ENCODE results near the gene CCP110. TPM values are rescaled to one million over a fixed set of nuclear protein-coding genes. Genes with fewer than 3 reads are reported as not detected.

CCP110 gene
- total and polyA plus RNA-seq, 2 of the 13 experiments (the other 11 are each of a cell fraction or from before 2014, with no cell fraction given): 10.0 to 11.1 TPM

DNA sequence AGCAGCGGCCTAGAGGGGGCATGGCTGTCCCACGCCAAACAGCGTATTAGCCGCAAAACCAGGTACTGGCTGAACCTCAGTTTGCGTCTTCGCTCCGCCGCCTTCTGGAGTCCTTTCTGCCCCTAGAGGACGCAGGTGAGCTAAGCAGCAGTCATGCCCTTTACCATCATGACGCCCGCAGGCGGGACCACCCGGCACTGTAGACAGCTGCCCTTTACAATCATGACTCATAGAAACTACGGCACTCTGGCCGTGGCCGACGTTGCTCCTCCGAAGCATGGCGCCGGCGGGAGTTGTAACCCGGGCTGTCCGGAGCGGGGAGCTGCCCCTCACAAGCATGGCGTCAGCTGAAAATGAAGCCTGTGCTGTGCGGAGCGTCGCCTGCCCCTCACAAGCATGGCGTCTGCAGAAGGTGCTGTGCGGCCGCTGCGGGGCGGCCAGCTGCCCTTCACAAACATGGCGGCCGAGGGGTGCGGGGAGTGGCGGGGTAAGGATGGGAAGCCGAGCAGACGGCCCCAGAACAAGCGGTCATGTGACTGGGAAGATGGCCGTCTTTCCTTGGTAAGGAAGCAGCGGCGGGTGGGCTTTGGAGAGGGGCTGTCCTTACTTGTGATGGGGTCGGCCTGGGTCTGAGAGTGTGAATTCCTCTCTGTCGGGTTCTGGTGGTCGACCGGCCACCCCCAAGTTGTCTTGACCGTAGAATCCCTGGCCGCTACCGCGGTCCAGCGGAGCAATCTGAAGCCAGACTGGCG lies 31.6 kb downstream of the CCP110 start, which contains the start of gene VPS35L (continued):
- TF ChIP-seq, protein P1, sequence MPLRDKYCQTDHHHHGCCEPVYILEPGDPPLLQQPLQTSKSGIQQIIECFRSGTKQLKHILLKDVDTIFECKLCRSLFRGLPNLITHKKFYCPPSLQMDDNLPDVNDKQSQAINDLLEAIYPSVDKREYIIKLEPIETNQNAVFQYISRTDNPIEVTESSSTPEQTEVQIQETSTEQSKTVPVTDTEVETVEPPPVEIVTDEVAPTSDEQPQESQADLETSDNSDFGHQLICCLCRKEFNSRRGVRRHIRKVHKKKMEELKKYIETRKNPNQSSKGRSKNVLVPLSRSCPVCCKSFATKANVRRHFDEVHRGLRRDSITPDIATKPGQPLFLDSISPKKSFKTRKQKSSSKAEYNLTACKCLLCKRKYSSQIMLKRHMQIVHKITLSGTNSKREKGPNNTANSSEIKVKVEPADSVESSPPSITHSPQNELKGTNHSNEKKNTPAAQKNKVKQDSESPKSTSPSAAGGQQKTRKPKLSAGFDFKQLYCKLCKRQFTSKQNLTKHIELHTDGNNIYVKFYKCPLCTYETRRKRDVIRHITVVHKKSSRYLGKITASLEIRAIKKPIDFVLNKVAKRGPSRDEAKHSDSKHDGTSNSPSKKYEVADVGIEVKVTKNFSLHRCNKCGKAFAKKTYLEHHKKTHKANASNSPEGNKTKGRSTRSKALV (CRISPR knock-in tag; IDR thresholded peaks at IDR 0.05): peak; percentile 75; the same call in 1 of the 2 replicates
- no peak; the same call in 1 of the 2 replicates for TF ChIP-seq ZFP36L2 (CRISPR knock-in tag; IDR thresholded peaks at IDR 0.05)
- no peak for TF ChIP-seq NR3C1 (CRISPR knock-in tag; IDR thresholded peaks at IDR 0.05)
- TF ChIP-seq TGIF2 (CRISPR knock-in tag; IDR thresholded peaks at IDR 0.05): no peak
- no peak; the same call in 1 of the 2 replicates for TF ChIP-seq ETV6 (CRISPR knock-in tag; conservative IDR thresholded peaks at IDR 0.05)
- peak; percentile 82 for TF ChIP-seq SALL2 (CRISPR knock-in tag; IDR thresholded peaks at IDR 0.05)
- TF ChIP-seq, protein P2, sequence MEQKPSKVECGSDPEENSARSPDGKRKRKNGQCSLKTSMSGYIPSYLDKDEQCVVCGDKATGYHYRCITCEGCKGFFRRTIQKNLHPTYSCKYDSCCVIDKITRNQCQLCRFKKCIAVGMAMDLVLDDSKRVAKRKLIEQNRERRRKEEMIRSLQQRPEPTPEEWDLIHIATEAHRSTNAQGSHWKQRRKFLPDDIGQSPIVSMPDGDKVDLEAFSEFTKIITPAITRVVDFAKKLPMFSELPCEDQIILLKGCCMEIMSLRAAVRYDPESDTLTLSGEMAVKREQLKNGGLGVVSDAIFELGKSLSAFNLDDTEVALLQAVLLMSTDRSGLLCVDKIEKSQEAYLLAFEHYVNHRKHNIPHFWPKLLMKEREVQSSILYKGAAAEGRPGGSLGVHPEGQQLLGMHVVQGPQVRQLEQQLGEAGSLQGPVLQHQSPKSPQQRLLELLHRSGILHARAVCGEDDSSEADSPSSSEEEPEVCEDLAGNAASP (CRISPR knock-in tag; IDR thresholded peaks at IDR 0.05; ENCODE audit: borderline replicate concordance): peak; percentile 9; the same call in 1 of the 2 replicates
- TF ChIP-seq, protein P3, sequence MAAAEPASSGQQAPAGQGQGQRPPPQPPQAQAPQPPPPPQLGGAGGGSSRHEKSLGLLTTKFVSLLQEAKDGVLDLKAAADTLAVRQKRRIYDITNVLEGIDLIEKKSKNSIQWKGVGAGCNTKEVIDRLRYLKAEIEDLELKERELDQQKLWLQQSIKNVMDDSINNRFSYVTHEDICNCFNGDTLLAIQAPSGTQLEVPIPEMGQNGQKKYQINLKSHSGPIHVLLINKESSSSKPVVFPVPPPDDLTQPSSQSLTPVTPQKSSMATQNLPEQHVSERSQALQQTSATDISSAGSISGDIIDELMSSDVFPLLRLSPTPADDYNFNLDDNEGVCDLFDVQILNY (CRISPR knock-in tag; conservative IDR thresholded peaks at IDR 0.05): no peak
- no peak for TF ChIP-seq ZBTB1 (CRISPR knock-in tag; IDR thresholded peaks at IDR 0.05; ENCODE audit: borderline replicate concordance)
- TF ChIP-seq ZNF225 (CRISPR knock-in tag; IDR thresholded peaks at IDR 0.05): peak; percentile 71
- peak; percentile 59 for TF ChIP-seq ZNF160 (CRISPR knock-in tag; IDR thresholded peaks at IDR 0.05)
- TF ChIP-seq ZNF562 (CRISPR knock-in tag; IDR thresholded peaks at IDR 0.05; ENCODE audit: borderline replicate concordance): no peak
- TF ChIP-seq HNRNPH1 (optimal IDR thresholded peaks at IDR 0.05; ENCODE audit: low read depth, low read length): no peak
- TF ChIP-seq ATRX (CRISPR knock-in tag; IDR thresholded peaks at IDR 0.05; ENCODE audit: borderline replicate concordance): no peak
- TF ChIP-seq RFXANK (CRISPR knock-in tag; IDR thresholded peaks at IDR 0.05): no peak
- TF ChIP-seq, protein P4, sequence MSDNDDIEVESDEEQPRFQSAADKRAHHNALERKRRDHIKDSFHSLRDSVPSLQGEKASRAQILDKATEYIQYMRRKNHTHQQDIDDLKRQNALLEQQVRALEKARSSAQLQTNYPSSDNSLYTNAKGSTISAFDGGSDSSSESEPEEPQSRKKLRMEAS (IDR thresholded peaks at IDR 0.05): peak; percentile 86
- TF ChIP-seq ZSCAN31 (CRISPR knock-in tag; IDR thresholded peaks at IDR 0.05; ENCODE audit: low read depth): peak; percentile 63
- peak; percentile 95 for TF ChIP-seq FOSL2 (CRISPR knock-in tag; IDR thresholded peaks at IDR 0.05)
- TF ChIP-seq EP300 (IDR thresholded peaks at IDR 0.05; ENCODE audit: low read depth in 2 of 2, low read length in 2 of 2): no peak
- TF ChIP-seq EP300 (CRISPR knock-in tag; IDR thresholded peaks at IDR 0.05; ENCODE audit: borderline replicate concordance): 0 out of 2 replicates have a peak, but pooled peaks have one; percentile 12
- no peak for TF ChIP-seq HNF4G (IDR thresholded peaks at IDR 0.05; ENCODE audit: borderline replicate concordance, low read depth, low read length)
- peak; percentile 54; the same call in 1 of the 2 replicates for TF ChIP-seq HNF4G (CRISPR knock-in tag; IDR thresholded peaks at IDR 0.05; ENCODE audit: borderline replicate concordance, low read depth)
- TF ChIP-seq SIN3B (IDR thresholded peaks at IDR 0.05; ENCODE audit: low read length): 0 out of 2 replicates have a peak, but pooled peaks have one; percentile 41
- TF ChIP-seq, protein P5, sequence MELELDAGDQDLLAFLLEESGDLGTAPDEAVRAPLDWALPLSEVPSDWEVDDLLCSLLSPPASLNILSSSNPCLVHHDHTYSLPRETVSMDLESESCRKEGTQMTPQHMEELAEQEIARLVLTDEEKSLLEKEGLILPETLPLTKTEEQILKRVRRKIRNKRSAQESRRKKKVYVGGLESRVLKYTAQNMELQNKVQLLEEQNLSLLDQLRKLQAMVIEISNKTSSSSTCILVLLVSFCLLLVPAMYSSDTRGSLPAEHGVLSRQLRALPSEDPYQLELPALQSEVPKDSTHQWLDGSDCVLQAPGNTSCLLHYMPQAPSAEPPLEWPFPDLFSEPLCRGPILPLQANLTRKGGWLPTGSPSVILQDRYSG (CRISPR knock-in tag; IDR thresholded peaks at IDR 0.05): 0 out of 2 replicates have a peak, but pooled peaks have one; percentile 38
- TF ChIP-seq ZNF614 (CRISPR knock-in tag; IDR thresholded peaks at IDR 0.05; ENCODE audit: borderline replicate concordance): peak; percentile 44; the same call in 1 of the 2 replicates
